Measurements from ENCODE around the gene MIS18A. TPM values are rescaled to one million over a fixed set of nuclear protein-coding genes. Genes with fewer than 3 reads are reported as not detected.

Gene MIS18A
- total and polyA plus RNA-seq, 7 donors: 2.4 to 12.0 (median 6.4) TPM

GRCh38 chr21:32316361-32317215, 37.7 kb upstream of the MIS18A start:
- WGBS, 2 donors: 93 to 95% methylated on average over 22 of the region's 22 CpGs
- Histone ChIP-seq H3K4me3 (no peak overlapping the region), H3K27me3 (no peaks in the 10 kb centered on the region), H3K9me3 (no peaks in the 10 kb centered on the region), H3K27ac (no peak overlapping the region), H3K36me3 (peaks cover 17 to 100% (median 55%) of the 10 kb centered on the region in 4 donors), H3K4me1 (no peaks in the 10 kb centered on the region)
- DNase-seq: no peak
- intact Hi-C loops (cut with DNase I): no loop called here
- TF ChIP-seq POLR2A (IDR thresholded peaks at IDR 0.05) (no peak), CTCF (IDR thresholded peaks at IDR 0.05) (no peak)

DNA sequence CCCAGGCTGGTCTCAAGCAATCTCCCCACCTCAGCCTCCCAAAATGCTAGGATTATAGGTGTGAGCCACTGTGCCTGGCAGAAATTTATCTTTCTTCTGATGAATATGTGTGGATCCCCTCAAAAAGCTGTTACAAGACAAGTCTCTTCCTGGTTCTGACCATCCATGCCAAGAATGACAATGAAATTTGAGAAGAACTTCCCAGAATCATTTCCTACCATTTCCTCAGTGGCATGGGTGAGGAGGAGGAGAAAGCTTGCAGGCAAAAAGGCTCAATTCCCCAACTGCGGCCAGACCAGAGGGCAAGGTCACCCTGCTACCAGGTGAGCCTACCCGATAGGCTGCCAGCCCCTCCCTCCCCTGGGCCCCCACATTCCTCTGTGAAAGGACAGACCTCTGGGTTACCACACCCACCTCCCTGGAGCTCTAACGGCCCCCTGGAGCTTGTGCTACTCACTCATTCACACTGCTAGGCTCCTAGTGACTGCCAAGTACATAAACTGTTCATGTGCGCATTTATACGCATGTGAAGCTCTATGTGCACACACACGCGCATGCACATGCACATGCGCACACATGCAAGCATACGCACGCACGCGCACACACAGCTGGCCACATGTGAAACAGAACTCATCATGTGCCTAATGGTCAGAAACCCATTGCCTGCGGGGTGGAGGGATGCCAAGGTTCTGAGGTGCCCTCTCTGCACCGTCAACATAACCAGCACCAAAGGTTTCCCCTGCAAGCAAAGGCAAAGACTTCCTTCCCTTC, 36.8 kb upstream of the MIS18A start:
- no peak overlapping the region for H3K27ac ChIP-seq
- H3K9me3 ChIP-seq: no peaks in the 10 kb centered on the region
- intact Hi-C loops (cut with DNase I): no loop called here
- H3K4me1 ChIP-seq: no peaks in the 10 kb centered on the region
- no peaks in the 10 kb centered on the region for H3K27me3 ChIP-seq
- H3K4me3 ChIP-seq: no peak overlapping the region
- DNase-seq: no peak
- 92 to 93% methylated on average over 14 of the region's 14 CpGs for WGBS, 2 donors
- TF ChIP-seq EP300 (IDR thresholded peaks at IDR 0.05): no peak
- TF ChIP-seq CTCF (IDR thresholded peaks at IDR 0.05): no peak
- TF ChIP-seq POLR2AphosphoS5 (IDR thresholded peaks at IDR 0.05): no peak
- TF ChIP-seq POLR2A (IDR thresholded peaks at IDR 0.05): no peak
- H3K36me3 ChIP-seq: peaks cover 15 to 100% (median 49%) of the 10 kb centered on the region in 4 donors

DNA sequence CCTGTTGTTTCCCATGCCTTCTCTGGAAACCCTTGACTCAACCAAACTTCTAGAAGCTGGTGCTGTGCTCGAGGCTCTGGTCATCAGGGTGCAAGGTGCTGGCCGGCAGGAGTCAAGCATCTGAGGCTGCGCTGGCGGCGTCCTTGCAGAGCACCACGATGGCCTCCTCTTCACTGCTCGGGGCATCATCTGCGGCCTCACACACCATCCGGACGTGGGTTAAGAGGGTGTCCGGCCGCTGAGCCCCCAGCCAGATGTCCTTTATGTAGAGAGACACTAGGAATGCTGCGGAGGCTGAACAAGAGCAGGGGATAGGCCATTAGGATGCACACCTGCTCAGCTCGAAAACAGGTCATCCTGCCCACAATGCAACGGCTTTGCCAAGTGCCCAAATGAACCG, 36.0 kb upstream of the MIS18A start:
- Histone ChIP-seq H3K27me3 (no peaks in the 10 kb centered on the region), H3K4me1 (no peaks in the 10 kb centered on the region), H3K36me3 (peaks cover 7 to 98% (median 40%) of the 10 kb centered on the region in 4 donors), H3K27ac (no peak overlapping the region), H3K9me3 (no peaks in the 10 kb centered on the region), H3K4me3 (no peak overlapping the region)
- TF ChIP-seq EP300 (IDR thresholded peaks at IDR 0.05) (no peak), POLR2A (IDR thresholded peaks at IDR 0.05) (no peak), POLR2AphosphoS5 (IDR thresholded peaks at IDR 0.05) (no peak), CTCF (IDR thresholded peaks at IDR 0.05) (no peak)
- intact Hi-C loops (cut with DNase I): no loop called here
- no peak for DNase-seq
- 96% methylated on average over 16 of the region's 16 CpGs for WGBS, 2 donors

DNA sequence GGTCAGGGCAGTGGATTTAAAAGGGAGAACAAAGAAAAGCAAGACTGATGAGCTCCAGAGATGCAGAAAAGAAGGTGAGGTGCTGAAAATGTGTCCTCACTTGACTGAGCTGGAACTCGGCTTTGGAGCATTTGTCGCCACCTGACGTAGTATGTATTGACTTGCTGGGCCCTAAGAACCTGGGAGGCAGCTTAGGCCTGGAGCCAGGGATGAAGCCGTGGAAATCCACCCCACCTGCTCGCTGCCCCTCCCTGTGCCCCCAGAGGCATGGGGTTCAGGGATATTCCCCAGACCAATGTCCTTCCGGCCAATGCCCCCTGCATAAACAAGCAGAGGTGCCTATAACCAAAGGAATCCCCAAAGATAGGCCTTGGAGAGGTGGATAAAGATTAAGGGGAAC, 34.1 kb upstream of the MIS18A start:
- WGBS, 2 donors: 96 to 97% methylated on average over 6 of the region's 6 CpGs
- H3K36me3 ChIP-seq: peaks cover 7 to 80% (median 26%) of the 10 kb centered on the region in 4 donors
- no peaks in the 10 kb centered on the region for H3K9me3 ChIP-seq
- no peak overlapping the region for H3K4me3 ChIP-seq
- H3K27ac ChIP-seq: no peak overlapping the region
- no peaks in the 10 kb centered on the region for H3K4me1 ChIP-seq
- DNase-seq: no peak
- TF ChIP-seq CTCF (IDR thresholded peaks at IDR 0.05) (no peak), POLR2AphosphoS5 (IDR thresholded peaks at IDR 0.05) (no peak), EP300 (IDR thresholded peaks at IDR 0.05) (no peak), POLR2A (IDR thresholded peaks at IDR 0.05) (no peak)
- no peaks in the 10 kb centered on the region for H3K27me3 ChIP-seq
- intact Hi-C loops (cut with DNase I): no loop called here
